Measurements from ENCODE around the gene MRPS18A.
A peak's percentile ranks its signal among the peaks of the same experiment; 100 is the strongest.
"Not testable (repeated sequence)": the region's sequence is repeated elsewhere in the genome, so short reads cannot be mapped to it uniquely, and the experiment has no call there.

Gene MRPS18A

GRCh38 chr6:43669050-43669921 lies 18.3 kb downstream of the MRPS18A start:
- DNase-seq, result peak; percentile 77

GRCh38 chr6:43668151-43669028 lies 19.2 kb downstream of the MRPS18A start:
- peak; percentile 59 for DNase-seq

DNA sequence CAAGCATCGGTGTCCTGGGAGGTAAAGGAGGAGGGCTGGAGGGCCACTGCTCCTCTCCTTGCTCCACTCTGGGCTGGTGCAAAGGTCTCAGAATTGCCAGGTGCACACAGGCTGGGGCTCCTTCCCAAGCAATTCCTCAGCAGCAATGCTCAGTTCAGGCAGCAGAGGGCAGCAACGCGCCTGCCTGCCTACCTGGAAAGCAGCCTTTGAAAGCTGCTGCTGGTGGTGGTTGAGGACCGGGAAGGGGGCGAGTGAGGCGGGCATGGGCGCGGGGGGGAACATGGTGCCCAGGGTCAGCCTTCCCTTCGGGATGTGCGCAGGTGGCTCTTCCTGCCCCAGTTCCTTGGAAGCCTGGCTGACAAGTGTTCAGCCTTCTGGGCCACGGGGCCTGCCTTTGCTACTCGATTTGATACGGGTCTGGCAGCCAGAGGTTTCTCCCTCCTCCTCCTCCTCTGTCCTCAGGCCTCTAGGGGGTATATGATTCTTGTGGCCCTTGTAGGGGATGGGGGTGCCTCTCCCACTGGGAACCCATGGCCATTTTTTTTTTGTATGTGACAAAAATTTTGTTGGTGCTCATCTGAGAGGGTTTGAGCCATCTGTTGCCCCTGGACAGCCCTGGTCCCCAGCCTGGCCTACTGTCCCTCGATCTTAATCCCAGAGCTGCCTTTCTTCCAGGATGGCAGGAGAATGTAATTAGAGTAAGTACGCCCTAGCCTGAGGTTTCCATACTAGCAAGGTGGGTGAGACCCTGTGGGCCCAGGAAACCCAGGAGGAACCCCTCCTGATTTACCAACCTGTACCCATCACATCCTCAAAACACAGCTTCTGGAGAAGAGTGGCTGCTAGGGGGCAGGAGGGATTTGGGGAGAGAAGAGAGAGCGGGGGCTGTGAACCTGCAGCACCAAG lies 20.1 kb downstream of the MRPS18A start:
- peak; percentile 86 for DNase-seq

DNA sequence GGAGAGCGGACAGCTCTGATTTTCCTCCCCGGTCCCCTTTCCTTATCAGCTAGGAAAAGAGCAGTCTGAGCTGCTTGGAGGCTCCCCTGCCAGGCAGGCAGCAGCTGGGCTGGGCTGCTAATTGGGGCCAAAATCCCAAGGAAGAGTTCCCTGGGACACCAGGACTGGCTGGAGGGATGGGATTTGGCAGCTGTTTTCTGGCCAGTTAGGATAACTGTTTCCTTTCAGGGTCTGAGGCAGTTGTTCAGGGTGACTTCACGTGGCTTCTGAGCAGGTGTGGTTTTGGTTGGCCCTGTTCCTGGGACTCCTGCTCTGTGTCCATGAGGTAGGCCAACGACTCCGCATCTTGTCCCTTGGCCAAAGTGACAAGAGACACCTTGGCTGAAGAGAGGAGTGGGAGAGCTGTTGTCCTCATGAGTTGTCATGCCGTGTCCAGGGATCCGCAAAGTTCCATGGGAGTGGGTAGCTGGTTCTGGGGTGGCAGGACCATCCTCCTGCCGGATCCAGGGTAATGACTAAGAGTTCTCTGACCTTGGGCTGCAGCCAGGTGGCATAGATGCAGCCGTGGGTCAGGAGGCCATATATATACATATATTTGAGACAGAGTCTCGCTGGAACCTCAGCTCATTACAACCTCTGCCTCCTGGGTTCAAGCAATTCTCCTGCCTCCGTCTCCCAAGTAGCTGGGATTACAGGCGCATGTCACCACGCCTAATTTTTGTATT lies 21.2 kb downstream of the MRPS18A start:
- no peak for DNase-seq

DNA sequence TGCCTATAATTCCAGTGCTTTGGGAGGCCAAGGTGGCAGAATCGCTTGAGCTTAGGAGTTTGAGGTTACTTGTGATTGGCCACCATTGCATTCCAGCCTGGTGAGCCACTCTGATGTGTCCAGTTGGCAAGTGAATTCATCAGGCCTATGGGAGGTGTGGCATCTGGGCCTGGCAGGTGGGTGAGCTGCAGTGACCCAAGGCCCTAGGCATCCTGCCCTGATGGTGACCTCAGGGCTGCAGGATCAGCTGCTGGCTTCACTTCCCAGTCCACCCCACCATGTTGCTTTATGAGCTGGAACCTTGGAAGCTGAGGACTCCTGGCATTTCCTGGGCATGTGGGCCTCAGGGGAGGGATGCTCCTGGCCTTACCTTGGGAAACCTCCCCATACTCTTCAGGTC lies 22.2 kb downstream of the MRPS18A start:
- no peak for DNase-seq

DNA sequence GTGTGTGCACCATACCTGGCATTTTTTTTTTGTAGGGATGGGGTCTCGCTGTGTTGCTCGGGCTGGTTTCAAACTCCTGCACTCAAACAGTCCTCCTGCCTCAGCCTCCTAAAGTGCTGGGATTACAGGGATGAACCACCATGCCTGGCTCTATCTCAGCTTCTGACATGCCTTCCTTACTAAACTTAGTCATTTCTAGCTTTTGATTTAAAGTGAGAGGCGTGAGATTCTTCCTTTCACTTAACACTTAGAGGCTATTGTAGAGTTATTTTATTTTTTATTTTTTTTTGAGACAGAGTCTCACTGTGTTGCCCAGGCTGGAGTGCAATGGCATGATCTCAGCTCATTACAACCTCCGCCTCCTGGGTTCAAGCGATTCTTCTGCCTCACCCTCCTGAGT lies 24.6 kb downstream of the MRPS18A start:
- DNase-seq, result not testable (repeated sequence)

GRCh38 chr6:43658161-43658560 lies 29.4 kb downstream of the MRPS18A start:
- DNase-seq, result no peak

GRCh38 chr6:43657221-43657802 lies 30.3 kb downstream of the MRPS18A start:
- no peak for DNase-seq

DNA sequence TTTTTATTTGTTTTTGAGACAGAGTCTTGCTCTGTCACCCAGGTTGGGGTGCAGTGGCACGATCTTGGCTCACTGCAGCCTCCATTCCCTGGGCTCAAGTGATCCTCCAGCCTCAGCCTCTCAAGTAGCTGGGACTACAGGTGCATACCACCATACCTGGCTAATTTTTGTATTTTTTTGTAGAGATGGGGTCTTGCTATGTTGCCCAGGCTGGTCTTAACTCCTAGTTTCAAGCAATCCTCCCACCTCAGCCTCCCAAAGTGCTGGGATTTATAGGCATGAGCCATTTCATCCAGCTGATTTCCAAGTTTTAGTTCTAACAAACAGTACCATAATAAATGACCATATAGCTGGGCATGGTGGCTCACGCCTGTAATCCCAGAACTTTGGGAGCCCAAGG lies 34.8 kb downstream of the MRPS18A start:
- not testable (repeated sequence) for DNase-seq

- DNase-seq, result no peak
Measured at GRCh38 chr6:43648248-43648647, 39.3 kb downstream of the MRPS18A start.

- DNase-seq, result no peak
Measured at GRCh38 chr6:43647613-43648012, 40.0 kb downstream of the MRPS18A start.

GRCh38 chr6:43645613-43645964 lies 42.0 kb downstream of the MRPS18A start:
- DNase-seq, result no peak

- DNase-seq, result peak; percentile 81
Measured at GRCh38 chr6:43644940-43645612, 42.5 kb downstream of the MRPS18A start, which contains the start of gene RSPH9. RSPH9 (plus strand) TSS chr6:43645036; CDS start chr6:43645099, 63 bp downstream.

DNA sequence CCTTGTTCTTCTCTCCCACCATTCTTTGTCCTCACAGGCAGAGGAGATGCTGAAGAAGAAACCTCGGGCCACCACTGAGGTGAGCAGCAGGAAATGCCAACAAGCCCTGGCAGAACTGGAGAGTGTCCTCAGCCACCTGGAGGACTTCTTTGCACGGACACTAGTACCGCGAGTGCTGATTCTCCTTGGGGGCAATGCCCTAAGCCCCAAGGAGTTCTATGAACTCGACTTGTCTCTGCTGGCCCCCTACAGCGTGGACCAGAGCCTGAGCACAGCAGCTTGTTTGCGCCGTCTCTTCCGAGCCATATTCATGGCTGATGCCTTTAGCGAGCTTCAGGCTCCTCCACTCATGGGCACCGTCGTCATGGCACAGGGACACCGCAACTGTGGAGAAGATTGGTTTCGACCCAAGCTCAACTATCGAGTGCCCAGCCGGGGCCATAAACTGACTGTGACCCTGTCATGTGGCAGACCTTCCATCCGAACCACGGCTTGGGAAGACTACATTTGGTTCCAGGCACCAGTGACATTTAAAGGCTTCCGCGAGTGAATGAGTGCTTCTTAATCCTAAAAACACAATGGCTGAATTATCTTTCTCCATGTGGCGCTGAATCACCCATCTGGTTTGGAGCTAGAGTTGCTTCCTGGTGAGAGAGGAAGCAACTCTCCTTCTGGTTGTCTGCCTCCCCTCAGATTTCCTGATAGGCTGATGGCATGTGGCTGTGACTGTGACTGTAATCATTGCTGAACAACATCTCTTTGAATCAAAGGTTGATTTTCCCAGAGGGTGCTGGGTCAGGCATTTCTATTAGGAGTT lies 47.4 kb downstream of the MRPS18A start:
- DNase-seq, result no peak

- no peak for DNase-seq
Measured at GRCh38 chr6:43636308-43636659, 51.3 kb downstream of the MRPS18A start.

DNA sequence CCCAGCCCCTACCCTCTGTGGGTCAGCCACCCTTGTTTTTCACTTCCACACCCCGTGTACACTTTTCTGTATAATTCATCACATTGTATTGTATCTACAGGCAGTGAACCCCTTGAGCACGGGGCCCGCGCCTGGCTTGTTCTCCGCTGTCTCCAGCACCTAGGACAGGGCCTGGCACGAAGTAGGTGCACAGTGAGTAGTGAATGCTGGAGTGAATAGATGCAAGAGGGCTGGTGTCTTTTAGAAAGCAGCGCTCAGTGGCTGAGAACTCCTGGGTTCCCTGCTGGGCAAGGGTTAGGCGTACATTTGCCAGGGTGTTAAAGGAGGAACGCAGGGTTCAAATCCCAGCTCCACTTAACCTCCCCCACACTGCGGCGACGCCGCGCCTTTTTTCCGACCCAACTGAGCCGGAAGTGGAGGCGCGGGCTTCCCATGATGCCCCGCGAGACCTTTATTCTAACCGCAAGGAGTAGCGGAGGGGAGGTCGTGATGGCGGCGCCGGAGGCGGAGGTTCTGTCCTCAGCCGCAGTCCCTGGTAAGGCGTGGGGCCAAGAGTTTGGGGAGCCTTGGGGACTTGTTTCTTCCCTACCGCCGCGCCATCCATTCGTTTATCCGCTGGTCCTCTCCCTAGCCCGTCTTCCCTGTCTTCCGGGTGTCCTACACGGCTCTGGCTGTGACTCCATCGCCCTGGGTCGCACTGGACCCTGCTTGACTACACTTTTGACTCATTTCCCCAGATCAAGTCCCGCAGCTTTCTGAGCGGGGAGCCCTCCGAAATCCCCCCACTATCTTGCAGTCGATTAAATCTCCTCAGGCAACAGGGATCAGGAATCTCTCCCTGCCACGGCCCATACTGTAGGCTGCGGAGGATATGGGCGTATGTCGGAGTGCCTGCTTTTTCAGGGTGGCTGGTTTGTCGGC lies 51.9 kb downstream of the MRPS18A start, which contains the start of gene MAD2L1BP:
Gene MAD2L1BP, plus strand, starts transcription at position 454 of the 921 bp plus-strand sequence. Its CDS starts 36 bp downstream, at position 490.
- DNase-seq, result peak; percentile 89

- DNase-seq, result no peak
Measured at GRCh38 chr6:43634702-43635303, 52.8 kb downstream of the MRPS18A start.

DNA sequence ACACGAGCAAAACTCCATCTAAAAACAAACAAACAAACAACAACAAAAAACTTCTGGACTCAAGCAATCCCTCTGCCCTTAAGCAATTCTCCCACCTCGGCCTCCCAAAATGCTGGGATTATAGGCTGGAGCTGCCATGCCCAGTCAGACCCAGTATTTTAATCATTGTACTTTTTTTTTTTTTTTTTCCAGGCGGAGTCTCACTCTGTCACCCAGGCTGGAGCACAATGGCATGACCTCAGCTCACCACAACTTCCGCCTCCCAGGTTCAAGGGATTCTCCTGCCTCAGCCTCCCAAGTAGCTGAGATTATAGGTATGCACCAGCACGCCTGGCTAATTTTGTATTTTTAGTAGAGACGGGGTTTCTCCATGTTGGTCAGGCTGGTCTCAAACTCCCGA lies 54.6 kb downstream of the MRPS18A start:
- not testable (repeated sequence) for DNase-seq
